Brain microvascular endothelial cell (primary cell): Measurements from ENCODE around the gene STEAP3.

Experiments used
- DNase-seq: peaks from one replicate; pipeline ENCODE4 v3.0.0-alpha.2; 2020
- H3K27ac ChIP-seq: fragments of 250-450 bp; sonication (Bioruptor Pico); 2 replicates; pipeline ENCODE4 v1.5.1; 2020; ENCODE audit warnings: mild to moderate bottlenecking, moderate library complexity
- H3K27me3 ChIP-seq: fragments of 250-450 bp; sonication (Bioruptor Pico); replicated peaks from 2 replicates; pipeline ENCODE4 v1.5.1; 2020; ENCODE audit warnings: mild to moderate bottlenecking
- H3K36me3 ChIP-seq: fragments of 250-450 bp; sonication (Bioruptor Pico); replicated peaks from 2 replicates; pipeline ENCODE4 v1.5.1; 2020; ENCODE audit warnings: mild to moderate bottlenecking
- H3K4me3 ChIP-seq: 2 replicates; pipeline ENCODE4 v1.5.1; 2011; ENCODE audit warnings: low read depth, mild to moderate bottlenecking, control low read depth, low read length, moderate library complexity
- in situ Hi-C: cut with HindIII; loops from 2 replicates; pipeline ENCODE4 v1.10.0; 2017; ENCODE audit warnings: low sequenced_read_pairs, low pct_ligation_motif_present
- TF ChIP-seq, protein P1 (sequence below): IDR thresholded peaks from 2 replicates; pipeline ENCODE4 v1.5.1; 2011; ENCODE audit warnings: low read depth, mild to moderate bottlenecking, moderate library complexity, low read length, control low read depth, inconsistent platforms; ENCODE audit errors: missing control alignments

Gene STEAP3, protein sequence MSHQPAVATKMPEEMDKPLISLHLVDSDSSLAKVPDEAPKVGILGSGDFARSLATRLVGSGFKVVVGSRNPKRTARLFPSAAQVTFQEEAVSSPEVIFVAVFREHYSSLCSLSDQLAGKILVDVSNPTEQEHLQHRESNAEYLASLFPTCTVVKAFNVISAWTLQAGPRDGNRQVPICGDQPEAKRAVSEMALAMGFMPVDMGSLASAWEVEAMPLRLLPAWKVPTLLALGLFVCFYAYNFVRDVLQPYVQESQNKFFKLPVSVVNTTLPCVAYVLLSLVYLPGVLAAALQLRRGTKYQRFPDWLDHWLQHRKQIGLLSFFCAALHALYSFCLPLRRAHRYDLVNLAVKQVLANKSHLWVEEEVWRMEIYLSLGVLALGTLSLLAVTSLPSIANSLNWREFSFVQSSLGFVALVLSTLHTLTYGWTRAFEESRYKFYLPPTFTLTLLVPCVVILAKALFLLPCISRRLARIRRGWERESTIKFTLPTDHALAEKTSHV

DNA sequence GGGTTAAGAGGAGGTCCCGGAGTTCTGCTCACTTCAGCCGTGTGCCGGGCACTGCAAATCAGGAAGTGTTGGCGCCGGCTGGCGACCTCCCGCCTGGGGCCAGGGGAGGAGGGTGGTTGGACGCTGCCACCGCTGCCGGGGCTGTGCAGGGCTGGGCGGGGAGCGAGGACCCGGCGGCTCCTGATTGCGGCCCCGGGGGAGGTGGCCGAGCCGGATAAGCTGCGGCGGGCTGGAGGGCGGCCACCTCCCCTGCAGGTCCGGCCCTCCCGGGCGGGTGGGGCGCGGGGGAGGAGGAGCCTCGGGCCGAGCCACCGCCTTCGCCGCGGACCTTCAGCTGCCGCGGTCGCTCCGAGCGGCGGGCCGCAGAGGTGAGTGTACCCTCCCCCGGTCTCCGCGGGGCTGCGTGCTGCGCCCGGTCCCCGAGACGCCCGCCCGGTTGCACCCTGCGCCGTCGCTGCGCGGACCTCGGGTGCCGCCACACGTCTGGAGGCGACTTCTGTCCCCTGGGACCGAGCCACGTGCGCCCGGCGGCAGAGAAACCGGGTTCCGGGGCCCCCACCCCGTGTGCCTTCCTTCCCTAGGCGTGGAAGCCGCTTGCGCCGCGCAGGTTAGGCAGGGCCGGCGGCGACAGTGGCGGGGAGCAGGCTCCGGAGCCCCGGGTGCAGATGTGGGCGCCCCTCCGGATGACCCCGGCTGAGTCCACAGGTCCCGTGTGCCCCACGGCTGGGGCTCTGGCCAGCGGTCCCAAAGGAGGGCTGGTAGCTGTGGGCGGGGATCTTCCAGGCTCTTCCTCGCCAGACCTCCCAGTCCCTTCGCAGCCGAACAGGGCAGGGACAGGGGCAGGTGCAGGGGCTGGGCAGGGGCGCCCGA, at the start of gene STEAP3:
Gene STEAP3 (plus strand): TSS at position 314 of the 870 bp plus-strand sequence. CDS start 7,179 bp downstream, outside the sequence.
- peak; percentile 14 for DNase-seq
- Histone ChIP-seq H3K27ac (no peak within 1 kb of the TSS), H3K27me3 (no peaks in the 10 kb centered on the region), H3K36me3 (no peaks in the 10 kb centered on the region), H3K4me3 (peak within 1 kb of the TSS; percentile 68)
- TF ChIP-seq, protein P1, sequence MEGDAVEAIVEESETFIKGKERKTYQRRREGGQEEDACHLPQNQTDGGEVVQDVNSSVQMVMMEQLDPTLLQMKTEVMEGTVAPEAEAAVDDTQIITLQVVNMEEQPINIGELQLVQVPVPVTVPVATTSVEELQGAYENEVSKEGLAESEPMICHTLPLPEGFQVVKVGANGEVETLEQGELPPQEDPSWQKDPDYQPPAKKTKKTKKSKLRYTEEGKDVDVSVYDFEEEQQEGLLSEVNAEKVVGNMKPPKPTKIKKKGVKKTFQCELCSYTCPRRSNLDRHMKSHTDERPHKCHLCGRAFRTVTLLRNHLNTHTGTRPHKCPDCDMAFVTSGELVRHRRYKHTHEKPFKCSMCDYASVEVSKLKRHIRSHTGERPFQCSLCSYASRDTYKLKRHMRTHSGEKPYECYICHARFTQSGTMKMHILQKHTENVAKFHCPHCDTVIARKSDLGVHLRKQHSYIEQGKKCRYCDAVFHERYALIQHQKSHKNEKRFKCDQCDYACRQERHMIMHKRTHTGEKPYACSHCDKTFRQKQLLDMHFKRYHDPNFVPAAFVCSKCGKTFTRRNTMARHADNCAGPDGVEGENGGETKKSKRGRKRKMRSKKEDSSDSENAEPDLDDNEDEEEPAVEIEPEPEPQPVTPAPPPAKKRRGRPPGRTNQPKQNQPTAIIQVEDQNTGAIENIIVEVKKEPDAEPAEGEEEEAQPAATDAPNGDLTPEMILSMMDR, result no peak
- in situ Hi-C loops, result no loop called here

DNA sequence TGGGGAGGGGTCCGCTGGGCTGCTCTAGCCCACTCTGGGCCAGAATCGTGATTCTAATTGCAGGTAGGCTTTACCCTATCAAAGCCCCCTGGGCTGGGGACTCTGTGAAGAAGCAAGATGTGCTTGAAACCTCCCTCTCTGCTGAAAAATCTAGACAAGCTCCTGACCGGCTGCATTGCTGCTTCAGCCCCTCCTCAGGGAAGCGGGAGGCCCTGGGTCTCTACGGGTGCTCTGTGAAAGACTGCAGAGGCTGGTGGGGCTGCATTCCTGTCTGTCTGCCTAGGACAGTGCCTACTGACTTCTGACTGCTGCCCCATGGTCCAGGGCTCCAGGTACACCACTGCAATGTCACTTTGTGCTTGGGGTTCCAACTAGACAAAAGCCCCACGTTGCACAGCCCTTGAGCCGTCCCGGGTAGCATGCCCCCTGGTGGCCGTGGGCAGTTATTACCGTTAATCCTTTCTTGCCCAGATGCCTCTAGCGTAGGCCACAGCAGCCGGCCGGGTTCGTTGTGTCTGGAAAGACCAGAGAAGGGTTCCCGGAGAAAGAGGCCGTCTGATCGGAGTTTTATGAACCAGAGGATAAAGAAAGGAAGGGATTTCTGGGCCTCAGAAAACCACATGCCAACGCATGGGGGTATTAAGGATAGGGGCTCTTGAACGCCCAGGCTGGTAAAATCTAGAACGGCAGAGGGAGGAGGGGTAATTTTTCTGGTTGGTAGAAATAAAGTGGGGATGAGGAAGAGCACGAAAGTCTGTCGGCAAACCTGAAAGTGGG, 49.2 kb upstream of the STEAP3 start:
- in situ Hi-C loops, result no loop called here
- no peak overlapping the region for H3K27ac ChIP-seq
- TF ChIP-seq, protein P1, result peak; percentile 85

DNA sequence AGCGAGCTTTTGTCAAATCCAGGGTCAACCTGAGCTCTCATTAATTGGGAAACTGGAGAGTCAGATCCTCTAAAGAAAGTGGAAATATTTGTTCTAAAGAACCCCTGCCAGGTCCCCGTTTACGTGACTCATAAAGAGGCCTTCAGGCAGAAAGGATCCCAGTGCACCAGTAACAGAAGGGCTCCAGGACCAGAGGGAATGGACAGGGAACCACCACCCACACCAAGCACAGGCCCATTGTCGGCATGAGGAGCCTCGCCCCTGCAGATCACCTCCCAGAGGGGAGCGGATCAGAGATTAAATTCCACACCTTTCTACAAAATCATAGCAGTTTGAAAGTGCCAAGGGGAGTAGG, 48.7 kb upstream of the STEAP3 start:
- TF ChIP-seq, protein P1, result no peak
- no peak overlapping the region for H3K27ac ChIP-seq
- DNase-seq, result no peak
- no peaks in the 10 kb centered on the region for H3K27me3 ChIP-seq
- H3K36me3 ChIP-seq, result no peaks in the 10 kb centered on the region
- H3K4me3 ChIP-seq, result no peak overlapping the region
- in situ Hi-C loops, result no loop called here

More for the DNA sequence above, 49.2 kb upstream of the STEAP3 start:
- DNase-seq, result no peak
- Histone ChIP-seq H3K27me3 (no peaks in the 10 kb centered on the region), H3K36me3 (no peaks in the 10 kb centered on the region), H3K4me3 (no peak overlapping the region)

DNA sequence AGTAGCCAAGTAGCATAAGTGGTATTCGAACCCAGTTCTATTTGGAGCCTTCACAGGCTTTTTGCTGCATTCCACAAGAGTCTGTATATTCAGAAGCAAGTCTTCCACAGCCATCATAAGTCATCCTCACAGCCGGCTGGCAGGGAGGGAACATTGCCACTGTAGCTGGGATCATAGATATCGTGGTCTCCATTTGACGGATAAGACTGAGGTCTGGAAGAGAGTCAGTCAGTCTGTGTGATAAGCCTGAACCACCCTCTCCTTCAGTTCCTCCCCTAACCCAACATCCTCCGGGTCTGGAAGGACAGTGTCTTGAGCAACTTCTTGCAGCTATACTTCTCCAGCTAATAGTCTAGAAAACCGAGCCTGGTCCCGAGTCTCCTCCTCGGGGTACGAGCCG, 48.1 kb upstream of the STEAP3 start:
- in situ Hi-C loops, result no loop called here
- Histone ChIP-seq H3K4me3 (no peak overlapping the region), H3K27ac (no peak overlapping the region), H3K36me3 (no peaks in the 10 kb centered on the region), H3K27me3 (no peaks in the 10 kb centered on the region)
- no peak for DNase-seq
- TF ChIP-seq, protein P1, result no peak

DNA sequence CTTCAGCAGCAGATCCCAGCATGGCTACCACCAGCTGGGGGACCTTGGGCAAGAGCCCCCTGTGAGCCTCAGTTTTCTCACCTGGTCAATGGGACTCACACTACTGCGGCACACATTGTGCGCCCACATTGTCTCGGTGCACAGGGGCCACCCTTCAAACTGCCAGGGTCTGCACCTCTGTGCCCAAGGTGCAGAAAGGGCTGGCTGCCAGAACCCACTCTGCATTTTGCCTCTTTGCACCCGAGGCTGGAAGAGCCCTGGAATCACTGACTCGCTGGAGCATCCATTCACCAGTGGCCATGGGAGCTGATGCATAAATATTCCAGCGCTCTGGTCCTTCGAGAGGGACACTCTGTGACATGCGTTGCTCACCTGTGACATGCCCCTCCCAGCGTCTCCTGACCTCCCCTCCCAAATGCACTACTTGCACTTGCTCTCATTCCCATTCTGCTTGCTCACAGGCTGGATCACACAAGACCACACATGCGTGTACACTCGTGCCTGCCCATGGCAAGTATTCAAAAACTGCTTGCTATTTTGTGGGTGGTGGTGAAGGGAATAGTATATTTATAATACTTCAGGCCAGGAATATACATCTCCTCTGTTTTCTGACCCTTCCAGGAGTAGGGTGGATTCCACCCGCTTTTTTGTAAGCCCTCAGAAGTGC, 46.3 kb upstream of the STEAP3 start:
- TF ChIP-seq, protein P1, result no peak
- Histone ChIP-seq H3K27me3 (no peaks in the 10 kb centered on the region), H3K36me3 (no peaks in the 10 kb centered on the region), H3K4me3 (no peak overlapping the region), H3K27ac (no peak overlapping the region)
- in situ Hi-C loops, result no loop called here
- DNase-seq, result no peak
